Ovary (tissue), 9 donors: ENCODE measurements around the gene BAIAP2L1. TPM values are rescaled to one million over a fixed set of nuclear protein-coding genes. Genes with fewer than 3 reads are reported as not detected.

ENCODE experiments used
- DNase-seq, 5 donors: peaks; one replicate each; pipeline ENCODE4 v3.0.0-alpha.2; 2019 to 2020
- H3K27ac ChIP-seq, 2 donors: fragments of 200-600 bp; one replicate each; pipeline versions ENCODE4 v1.5.1 to v1.8.0; 2019 to 2022
- H3K27me3 ChIP-seq: fragments of 200-600 bp; one replicate; pipeline ENCODE4 v1.8.0; 2022
- H3K36me3 ChIP-seq: fragments of 200-600 bp; sonication (generic); one replicate; pipeline ENCODE4 v1.5.1; 2019
- H3K4me1 ChIP-seq: one replicate; pipeline ENCODE4 v1.8.1; 2013; ENCODE audit warnings: mild to moderate bottlenecking, moderate library complexity; ENCODE audit not compliant: insufficient read depth
- H3K4me3 ChIP-seq: fragments of 200-600 bp; sonication (generic); one replicate; pipeline ENCODE4 v1.5.1; 2017
- H3K9me3 ChIP-seq, 2 donors: fragments of 200-600 bp in 1 of 2; sonication (generic) in 1 of 2; one replicate each; pipeline versions ENCODE4 v1.5.1 to v1.8.1; 2013 to 2019; ENCODE audit warnings: mild to moderate bottlenecking in 1 of 2, moderate library complexity in 1 of 2
- CTCF ChIP-seq, 3 donors: fragments of 450-650 bp in 2 of 3; fragments of 200-600 bp in 1 of 3; IDR thresholded peaks; one replicate each; pipeline versions ENCODE4 v1.5.1 to v1.8.0; 2016 to 2022; ENCODE audit warnings: antibody characterized with exemption in 3 of 3, mild to moderate bottlenecking in 1 of 3
- EP300 ChIP-seq: sonication (generic); formaldehyde crosslinking; IDR thresholded peaks from one replicate; pipeline ENCODE4 v1.6.1; 2017; ENCODE audit warnings: antibody characterized with exemption
- POLR2A ChIP-seq: fragments of 450-650 bp; IDR thresholded peaks from one replicate; pipeline ENCODE4 v1.6.1; 2017; ENCODE audit warnings: antibody characterized with exemption, mild to moderate bottlenecking, moderate library complexity
- WGBS, 3 donors: extraction: QIAGEN DNeasy Blood & Tissue Kit in 1 of 3; methylation state at CpG; one replicate each; pipeline versions ENCODE4 v1.1.5 to v1.1.7; 2013 to 2017; 5-methylcytosine and 5-hydroxymethylcytosine counted together
- intact Hi-C, 4 donors: fragments of 100-400 bp; cut with DNase I; formaldehyde crosslinking; loops; one replicate each; pipeline versions ENCODE4 v1.11.0 to v1.15.1; 2022 to 2023
- polyA plus RNA-seq, 2 donors: library from polyadenylated mRNA; stranded (reverse); fragments of 200-250 nt in 1 of 2; fragments of 350-450 nt in 1 of 2; fragmentation: Illumina TruSeq in 1 of 2; extraction: RNeasy Lipid Tissue Mini Kit (QIAGEN cat#74804) in 1 of 2; gene quantifications; one replicate each; pipeline ENCODE4 v1.2.3, GENCODE V29; 2013 to 2014
- total RNA-seq, 7 donors: library from RNA; depleted of rRNA in 2 of 7; stranded (reverse); fragments of >200 nt in 2 of 7; fragmentation: NEBNext Ultra II Directional in 3 of 7; extraction: Animal tissue kit (Norgen Biotek cat#: 25700) in 3 of 7; gene quantifications; one replicate each; pipeline versions ENCODE4 v1.1.0 to v1.2.4, GENCODE V29; 2016 to 2023
- donor health status: DM: no; HTN: no; CAD: no; lungs with moderate emphysema.
- donor health status: DM: no; HTN: no; CAD: no.
- donor health status: Bipolar disorder and iron deficiency.
- donor health status: DM: yes; HTN: yes; CAD: no.
- donor health status: DM: no; HTN: no; CAD: no.
- donor health status: DM: yes; HTN: yes; CAD: no.

BAIAP2L1 gene
- total and polyA plus RNA-seq, 9 donors = 0.73 to 7.9 (median 1.9) TPM

GRCh38 chr7:98283127-98283886, 117.6 kb downstream of the BAIAP2L1 start:
- Histone ChIP-seq H3K27ac (no peak overlapping the region), H3K4me3 (peak overlapping the region; percentile 98), H3K4me1 (peaks cover 38% of the 10 kb centered on the region), H3K9me3 (no peaks in the 10 kb centered on the region), H3K36me3 (no peaks in the 10 kb centered on the region), H3K27me3 (no peaks in the 10 kb centered on the region)
- intact Hi-C loops = no loop called here
- TF ChIP-seq EP300 = no peak
- TF ChIP-seq CTCF (IDR thresholded peaks at IDR 0.05) = no peak
- TF ChIP-seq POLR2A = no peak
- no peak for DNase-seq
- 57 to 61% (median 59%) methylated on average over 19 of the region's 19 CpGs for WGBS, 3 donors

- Histone ChIP-seq H3K4me3 (peak overlapping the region; percentile 98), H3K27ac (peak overlapping the region; percentile 54 to 85), H3K36me3 (no peaks in the 10 kb centered on the region), H3K27me3 (no peaks in the 10 kb centered on the region), H3K9me3 (no peaks in the 10 kb centered on the region), H3K4me1 (peaks cover 36% of the 10 kb centered on the region)
- TF ChIP-seq CTCF (IDR thresholded peaks at IDR 0.05) = no peak
- no peak for TF ChIP-seq POLR2A
- TF ChIP-seq EP300 = no peak
- no peak for DNase-seq
- intact Hi-C loops = no loop called here
- WGBS, 3 donors = 16 to 22% (median 22%) methylated on average over 16 of the region's 16 CpGs
Observed at GRCh38 chr7:98282703-98283102, 118.2 kb downstream of the BAIAP2L1 start.

GRCh38 chr7:98281757-98282606, 118.9 kb downstream of the BAIAP2L1 start:
- 0 to 1% (median 1%) methylated on average over 69 to 77 of the region's 77 CpGs for WGBS, 3 donors

More at GRCh38 chr7:98281757-98282606, 118.9 kb downstream of the BAIAP2L1 start:
- no peaks in the 10 kb centered on the region for H3K36me3 ChIP-seq
- H3K4me1 ChIP-seq = peaks cover 35% of the 10 kb centered on the region
- H3K27me3 ChIP-seq = no peaks in the 10 kb centered on the region
- TF ChIP-seq CTCF (IDR thresholded peaks at IDR 0.05) (no peak), EP300 (no peak), POLR2A (no peak)
- peak overlapping the region; percentile 98 for H3K4me3 ChIP-seq
- DNase-seq = peak; percentile 53 to 81 (median 55)
- H3K9me3 ChIP-seq = no peaks in the 10 kb centered on the region
- intact Hi-C loops = no loop called here
- peak overlapping the region; percentile 54 to 85 for H3K27ac ChIP-seq
